K562 (cell line): ENCODE data around the gene GABPB1. TPM values are rescaled to one million over a fixed set of nuclear protein-coding genes. Genes with fewer than 3 reads are reported as not detected.

Source experiments
- CBFB ChIP-seq: sonication (generic); formaldehyde crosslinking; IDR thresholded peaks from 2 replicates; pipeline ENCODE4 v1.4.0; 2020; ENCODE audit warnings: mild to moderate bottlenecking, missing genetic modification reagents
- EP400 ChIP-seq: fragments of 450-650 bp; IDR thresholded peaks from 2 replicates; pipeline ENCODE4 v1.6.1; 2017; ENCODE audit warnings: antibody characterized with exemption, mild to moderate bottlenecking, moderate library complexity
- GTF2A2 ChIP-seq: IDR thresholded peaks from 2 replicates; pipeline ENCODE4 v1.6.1; 2016; ENCODE audit warnings: mild to moderate bottlenecking, missing genetic modification characterization, missing compliant biosample characterization
- GTF2F1 ChIP-seq: IDR thresholded peaks from 2 replicates; pipeline ENCODE4 v1.6.1; 2011; ENCODE audit warnings: low read depth, low read length, improper control_type of control experiment
- HCFC1 ChIP-seq: IDR thresholded peaks from 2 replicates; pipeline ENCODE4 v1.6.1; 2012; ENCODE audit warnings: low read depth, low read length, improper control_type of control experiment
- HIVEP1 ChIP-seq: fragments of 250-450 bp; sonication (Bioruptor Pico); IDR thresholded peaks from 2 replicates; pipeline ENCODE4 v1.4.0; 2020; ENCODE audit warnings: mild to moderate bottlenecking
- KDM5B ChIP-seq: fragments of 200-600 bp; sonication (generic); IDR thresholded peaks from 2 replicates; pipeline ENCODE4 v1.6.1; 2012; ENCODE audit warnings: low read depth, mild to moderate bottlenecking, moderate library complexity, low read length, control low read depth, inconsistent platforms; ENCODE audit not compliant: insufficient replicate concordance
- NR2F6 ChIP-seq: fragments of 450-650 bp; formaldehyde crosslinking; IDR thresholded peaks from 2 replicates; pipeline ENCODE4 v1.4.0; 2020; ENCODE audit warnings: mild to moderate bottlenecking
- POLR2AphosphoS2 ChIP-seq: IDR thresholded peaks from 2 replicates; pipeline ENCODE4 v1.6.1; 2012; ENCODE audit warnings: low read length, improper control_type of control experiment
- TRIM28 ChIP-seq: fragments of 450-650 bp; IDR thresholded peaks from 2 replicates; pipeline ENCODE4 v1.6.1; 2017
- ZBTB17 ChIP-seq: fragments of 450-650 bp; formaldehyde crosslinking; IDR thresholded peaks from 2 replicates; pipeline ENCODE4 v1.4.0; 2020; ENCODE audit warnings: mild to moderate bottlenecking
- ZFP36 ChIP-seq: fragments of 150-350 bp; IDR thresholded peaks from 2 replicates; pipeline ENCODE4 v1.6.1; 2018; ENCODE audit warnings: low read length, low read depth; ENCODE audit not compliant: partially characterized antibody
- polyA plus RNA-seq, 8 experiments: library from polyadenylated mRNA; depleted of rRNA in 4 of 8; stranded (reverse) in 5 of 8; unstranded in 3 of 8; fragments of >200 nt; fragmentation: Nextera tagmentation in 2 of 8; fragmentation: Illumina TruSeq in 1 of 8; extraction: Ambion mirVana in 2 of 8; extraction: Trizol in 1 of 8; gene quantifications; 2 replicates each; pipeline versions ENCODE4 v1.2.1 to v1.2.3, GENCODE V29; 2011 to 2014; ENCODE audit warnings: inconsistent platforms in 1 of 8, missing spikeins in 1 of 8
- total RNA-seq, 7 experiments: library from RNA; depleted of rRNA in 6 of 7; stranded (reverse); fragments of >200 nt in 6 of 7; fragmentation: Illumina TruSeq in 2 of 7; extraction: Trizol in 2 of 7; gene quantifications; 2 replicates each; pipeline versions ENCODE4 v1.2.1 to v1.2.3, GENCODE V29; 2011 to 2021; ENCODE audit warnings: low replicate concordance in 1 of 7
- TF ChIP-seq, protein P1 (sequence below), 2 experiments: fragments of 450-650 bp; IDR thresholded peaks; 2 replicates each; pipeline ENCODE4 v1.6.1; 2018; ENCODE audit warnings: mild to moderate bottlenecking in 2 of 2, low read depth in 1 of 2; ENCODE audit not compliant: partially characterized antibody in 2 of 2
- TF ChIP-seq, protein P2 (sequence below): fragments of 250-450 bp; sonication (Bioruptor Pico); IDR thresholded peaks from 2 replicates; pipeline ENCODE4 v1.9.0; 2021; ENCODE audit warnings: mild to moderate bottlenecking, inconsistent platforms
- TF ChIP-seq, protein P3 (sequence below): sonication (generic); formaldehyde crosslinking; IDR thresholded peaks from 2 replicates; pipeline ENCODE4 v1.5.0; 2020; ENCODE audit warnings: missing genetic modification reagents
- TF ChIP-seq, protein P4 (sequence below): fragments of 450-650 bp; IDR thresholded peaks from 2 replicates; pipeline ENCODE4 v1.6.1; 2017; ENCODE audit warnings: antibody characterized with exemption, mild to moderate bottlenecking

Gene GABPB1
- total and polyA plus RNA-seq, 9 of the 15 experiments (the other 6 are each of a cell fraction or from before 2014, with no cell fraction given): 11.8 to 42.3 (median 33.2) TPM

DNA sequence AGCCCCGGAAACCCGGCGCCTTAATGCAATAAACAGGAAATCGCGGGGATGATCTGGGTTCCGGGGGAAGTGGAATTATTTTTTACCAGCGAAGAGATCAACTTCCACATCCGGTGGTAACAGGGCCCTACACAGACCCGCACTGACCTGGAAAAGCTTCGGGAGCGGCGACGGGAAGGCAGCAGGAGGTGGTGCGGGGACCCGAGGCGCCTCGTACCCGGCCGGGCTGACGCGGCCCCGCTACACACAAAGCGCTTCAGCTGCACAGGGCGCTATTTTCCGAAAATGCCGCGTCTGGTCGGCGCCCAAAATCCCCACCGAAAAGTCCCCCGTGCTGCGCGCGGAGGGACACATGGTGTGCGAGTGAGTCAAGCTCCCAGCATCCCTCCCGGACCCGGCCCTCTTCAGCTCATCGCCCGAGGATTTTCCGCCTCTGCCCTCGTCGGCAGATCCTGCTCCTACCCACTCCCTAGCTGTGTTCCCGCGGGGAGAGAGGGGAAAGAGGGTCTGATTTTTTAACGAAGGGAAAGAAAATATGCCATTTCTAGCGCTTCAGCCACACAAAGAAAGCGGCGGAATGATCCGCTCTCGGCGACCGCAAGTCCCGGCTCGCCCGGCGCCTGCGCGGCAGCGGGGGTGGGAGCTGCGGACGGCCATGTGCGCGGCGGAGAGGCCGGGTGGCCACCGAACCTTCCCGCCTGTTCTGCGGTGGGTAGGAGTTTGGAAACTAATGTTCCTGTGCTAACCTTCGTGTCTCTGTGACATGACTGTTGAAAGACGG is at the start of gene GABPB1 (continued):
- TF ChIP-seq, protein P1, sequence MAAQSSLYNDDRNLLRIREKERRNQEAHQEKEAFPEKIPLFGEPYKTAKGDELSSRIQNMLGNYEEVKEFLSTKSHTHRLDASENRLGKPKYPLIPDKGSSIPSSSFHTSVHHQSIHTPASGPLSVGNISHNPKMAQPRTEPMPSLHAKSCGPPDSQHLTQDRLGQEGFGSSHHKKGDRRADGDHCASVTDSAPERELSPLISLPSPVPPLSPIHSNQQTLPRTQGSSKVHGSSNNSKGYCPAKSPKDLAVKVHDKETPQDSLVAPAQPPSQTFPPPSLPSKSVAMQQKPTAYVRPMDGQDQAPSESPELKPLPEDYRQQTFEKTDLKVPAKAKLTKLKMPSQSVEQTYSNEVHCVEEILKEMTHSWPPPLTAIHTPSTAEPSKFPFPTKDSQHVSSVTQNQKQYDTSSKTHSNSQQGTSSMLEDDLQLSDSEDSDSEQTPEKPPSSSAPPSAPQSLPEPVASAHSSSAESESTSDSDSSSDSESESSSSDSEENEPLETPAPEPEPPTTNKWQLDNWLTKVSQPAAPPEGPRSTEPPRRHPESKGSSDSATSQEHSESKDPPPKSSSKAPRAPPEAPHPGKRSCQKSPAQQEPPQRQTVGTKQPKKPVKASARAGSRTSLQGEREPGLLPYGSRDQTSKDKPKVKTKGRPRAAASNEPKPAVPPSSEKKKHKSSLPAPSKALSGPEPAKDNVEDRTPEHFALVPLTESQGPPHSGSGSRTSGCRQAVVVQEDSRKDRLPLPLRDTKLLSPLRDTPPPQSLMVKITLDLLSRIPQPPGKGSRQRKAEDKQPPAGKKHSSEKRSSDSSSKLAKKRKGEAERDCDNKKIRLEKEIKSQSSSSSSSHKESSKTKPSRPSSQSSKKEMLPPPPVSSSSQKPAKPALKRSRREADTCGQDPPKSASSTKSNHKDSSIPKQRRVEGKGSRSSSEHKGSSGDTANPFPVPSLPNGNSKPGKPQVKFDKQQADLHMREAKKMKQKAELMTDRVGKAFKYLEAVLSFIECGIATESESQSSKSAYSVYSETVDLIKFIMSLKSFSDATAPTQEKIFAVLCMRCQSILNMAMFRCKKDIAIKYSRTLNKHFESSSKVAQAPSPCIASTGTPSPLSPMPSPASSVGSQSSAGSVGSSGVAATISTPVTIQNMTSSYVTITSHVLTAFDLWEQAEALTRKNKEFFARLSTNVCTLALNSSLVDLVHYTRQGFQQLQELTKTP (IDR thresholded peaks at IDR 0.05; ENCODE audit: low read depth in 1 of 2, partially characterized antibody in 2 of 2): peak in 1 of 2 experiments; percentile 87
- 0 out of 2 replicates have a peak, but pooled peaks have one; percentile 31 for TF ChIP-seq HIVEP1 (CRISPR knock-in tag)
- TF ChIP-seq, protein P2, sequence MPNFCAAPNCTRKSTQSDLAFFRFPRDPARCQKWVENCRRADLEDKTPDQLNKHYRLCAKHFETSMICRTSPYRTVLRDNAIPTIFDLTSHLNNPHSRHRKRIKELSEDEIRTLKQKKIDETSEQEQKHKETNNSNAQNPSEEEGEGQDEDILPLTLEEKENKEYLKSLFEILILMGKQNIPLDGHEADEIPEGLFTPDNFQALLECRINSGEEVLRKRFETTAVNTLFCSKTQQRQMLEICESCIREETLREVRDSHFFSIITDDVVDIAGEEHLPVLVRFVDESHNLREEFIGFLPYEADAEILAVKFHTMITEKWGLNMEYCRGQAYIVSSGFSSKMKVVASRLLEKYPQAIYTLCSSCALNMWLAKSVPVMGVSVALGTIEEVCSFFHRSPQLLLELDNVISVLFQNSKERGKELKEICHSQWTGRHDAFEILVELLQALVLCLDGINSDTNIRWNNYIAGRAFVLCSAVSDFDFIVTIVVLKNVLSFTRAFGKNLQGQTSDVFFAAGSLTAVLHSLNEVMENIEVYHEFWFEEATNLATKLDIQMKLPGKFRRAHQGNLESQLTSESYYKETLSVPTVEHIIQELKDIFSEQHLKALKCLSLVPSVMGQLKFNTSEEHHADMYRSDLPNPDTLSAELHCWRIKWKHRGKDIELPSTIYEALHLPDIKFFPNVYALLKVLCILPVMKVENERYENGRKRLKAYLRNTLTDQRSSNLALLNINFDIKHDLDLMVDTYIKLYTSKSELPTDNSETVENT (CRISPR knock-in tag): peak; percentile 71
- 0 out of 2 replicates have a peak, but pooled peaks have one; percentile 54 for TF ChIP-seq POLR2AphosphoS2
- TF ChIP-seq GTF2A2 (tag): peak; percentile 81
- TF ChIP-seq HCFC1: peak; percentile 64
- TF ChIP-seq KDM5B: peak; percentile 97
- peak; percentile 60; the same call in 1 of the 2 replicates for TF ChIP-seq ZBTB17 (CRISPR knock-in tag)
- TF ChIP-seq GTF2F1: no peak; the same call in 1 of the 2 replicates
- TF ChIP-seq EP400: peak; percentile 100
- TF ChIP-seq, protein P3, sequence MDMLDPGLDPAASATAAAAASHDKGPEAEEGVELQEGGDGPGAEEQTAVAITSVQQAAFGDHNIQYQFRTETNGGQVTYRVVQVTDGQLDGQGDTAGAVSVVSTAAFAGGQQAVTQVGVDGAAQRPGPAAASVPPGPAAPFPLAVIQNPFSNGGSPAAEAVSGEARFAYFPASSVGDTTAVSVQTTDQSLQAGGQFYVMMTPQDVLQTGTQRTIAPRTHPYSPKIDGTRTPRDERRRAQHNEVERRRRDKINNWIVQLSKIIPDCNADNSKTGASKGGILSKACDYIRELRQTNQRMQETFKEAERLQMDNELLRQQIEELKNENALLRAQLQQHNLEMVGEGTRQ (CRISPR knock-in tag): no peak
- peak; percentile 73 for TF ChIP-seq TRIM28
- no peak for TF ChIP-seq ZFP36
- TF ChIP-seq NR2F6 (CRISPR knock-in tag): 0 out of 2 replicates have a peak, but pooled peaks have one; percentile 9
- TF ChIP-seq, protein P4, sequence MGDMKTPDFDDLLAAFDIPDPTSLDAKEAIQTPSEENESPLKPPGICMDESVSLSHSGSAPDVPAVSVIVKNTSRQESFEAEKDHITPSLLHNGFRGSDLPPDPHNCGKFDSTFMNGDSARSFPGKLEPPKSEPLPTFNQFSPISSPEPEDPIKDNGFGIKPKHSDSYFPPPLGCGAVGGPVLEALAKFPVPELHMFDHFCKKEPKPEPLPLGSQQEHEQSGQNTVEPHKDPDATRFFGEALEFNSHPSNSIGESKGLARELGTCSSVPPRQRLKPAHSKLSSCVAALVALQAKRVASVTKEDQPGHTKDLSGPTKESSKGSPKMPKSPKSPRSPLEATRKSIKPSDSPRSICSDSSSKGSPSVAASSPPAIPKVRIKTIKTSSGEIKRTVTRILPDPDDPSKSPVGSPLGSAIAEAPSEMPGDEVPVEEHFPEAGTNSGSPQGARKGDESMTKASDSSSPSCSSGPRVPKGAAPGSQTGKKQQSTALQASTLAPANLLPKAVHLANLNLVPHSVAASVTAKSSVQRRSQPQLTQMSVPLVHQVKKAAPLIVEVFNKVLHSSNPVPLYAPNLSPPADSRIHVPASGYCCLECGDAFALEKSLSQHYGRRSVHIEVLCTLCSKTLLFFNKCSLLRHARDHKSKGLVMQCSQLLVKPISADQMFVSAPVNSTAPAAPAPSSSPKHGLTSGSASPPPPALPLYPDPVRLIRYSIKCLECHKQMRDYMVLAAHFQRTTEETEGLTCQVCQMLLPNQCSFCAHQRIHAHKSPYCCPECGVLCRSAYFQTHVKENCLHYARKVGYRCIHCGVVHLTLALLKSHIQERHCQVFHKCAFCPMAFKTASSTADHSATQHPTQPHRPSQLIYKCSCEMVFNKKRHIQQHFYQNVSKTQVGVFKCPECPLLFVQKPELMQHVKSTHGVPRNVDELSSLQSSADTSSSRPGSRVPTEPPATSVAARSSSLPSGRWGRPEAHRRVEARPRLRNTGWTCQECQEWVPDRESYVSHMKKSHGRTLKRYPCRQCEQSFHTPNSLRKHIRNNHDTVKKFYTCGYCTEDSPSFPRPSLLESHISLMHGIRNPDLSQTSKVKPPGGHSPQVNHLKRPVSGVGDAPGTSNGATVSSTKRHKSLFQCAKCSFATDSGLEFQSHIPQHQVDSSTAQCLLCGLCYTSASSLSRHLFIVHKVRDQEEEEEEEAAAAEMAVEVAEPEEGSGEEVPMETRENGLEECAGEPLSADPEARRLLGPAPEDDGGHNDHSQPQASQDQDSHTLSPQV: peak; percentile 84
- peak; percentile 99 for TF ChIP-seq CBFB (CRISPR knock-in tag)
